Motor neuron (in vitro differentiated cells): ENCODE data around the gene OPRM1. TPM values are rescaled to one million over a fixed set of nuclear protein-coding genes. Genes with fewer than 3 reads are reported as not detected.
A peak's percentile ranks its signal among the peaks of the same experiment; 100 is the strongest.
"Not testable (repeated sequence)": the region's sequence is repeated elsewhere in the genome, so short reads cannot be mapped to it uniquely, and the experiment has no call there.

Experiments used
- ATAC-seq, 8 experiments: fragments of 200-7000 bp; cut with Tn5 transposase; replicated peaks in 6 of 8; 2 replicates each; pipeline ENCODE4 v1.8.0; 2021; ENCODE audit warnings: mild to moderate bottlenecking in 8 of 8, moderate library complexity in 8 of 8
- H3K27ac ChIP-seq, 2 donors: fragments of 250-450 bp; sonication (Bioruptor Pico); 2 replicates each; pipeline ENCODE4 v1.9.0; 2021; ENCODE audit warnings: antibody characterized with exemption in 2 of 2, mild to moderate bottlenecking in 2 of 2, moderate library complexity in 1 of 2
- H3K4me1 ChIP-seq, 2 donors: fragments of 250-450 bp; sonication (Bioruptor Pico); replicated peaks in 1 of 2; 2 replicates each; pipeline ENCODE4 v1.6.1; 2021; ENCODE audit warnings: antibody characterized with exemption in 2 of 2, mild to moderate bottlenecking in 2 of 2, moderate library complexity in 1 of 2
- H3K4me3 ChIP-seq, 5 donors: fragments of 250-450 bp; sonication (Bioruptor Pico); 2 replicates each; pipeline ENCODE4 v1.9.0; 2021; ENCODE audit warnings: antibody characterized with exemption in 5 of 5, mild to moderate bottlenecking in 5 of 5, moderate library complexity in 4 of 5
- WGBS, 10 experiments: fragments of 450-650 bp; shearing (Covaris generic); methylation state at CpG; one replicate each; pipeline ENCODE4 v1.0.0; 2022; 5-methylcytosine and 5-hydroxymethylcytosine counted together
- in situ Hi-C, 9 experiments: fragments of 400-800 bp; cut with MboI; loops; one replicate each; pipeline ENCODE4 v1.15.0; 2021; ENCODE audit warnings: low sequenced_read_pairs in 9 of 9, low pct_unique_long_range_greater_than_20kb in 2 of 9; ENCODE audit not compliant: unreplicated experiment in 9 of 9
- total RNA-seq, 8 experiments: library from RNA; unstranded; fragments of 300-600 nt; gene quantifications; 2 replicates each; pipeline versions ENCODE4 v1.2.3 to v1.2.4, GENCODE V29; 2022

The OPRM1 gene
- total RNA-seq, 8 experiments from 2014 or later = 0.13 to 2.6 (median 1.7) TPM; not detected in 2

DNA sequence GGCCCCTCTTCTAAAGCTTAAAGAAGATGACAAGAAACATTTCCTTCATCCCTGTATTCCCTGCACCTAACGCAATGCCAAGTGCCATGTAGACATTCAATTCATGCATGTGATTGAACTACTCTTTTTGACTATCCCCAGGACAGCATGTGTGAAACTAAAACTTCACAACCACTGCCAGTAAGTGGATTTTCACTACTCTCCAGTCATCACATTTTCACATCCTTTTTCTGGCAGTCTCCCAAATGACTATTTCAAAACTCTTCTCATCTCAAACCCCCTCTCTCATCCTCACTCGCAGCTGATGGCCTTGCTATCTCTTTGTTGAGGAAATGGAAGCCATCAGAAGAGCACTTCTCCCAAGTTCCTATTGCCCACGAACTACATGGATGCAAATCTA is 122.6 kb downstream of the OPRM1 start:
- ATAC-seq = no peak
- Histone ChIP-seq H3K4me1 (no peaks in the 10 kb centered on the region), H3K4me3 (no peak overlapping the region), H3K27ac (no peak overlapping the region)
- in situ Hi-C loops = loop anchor here in 3 of 9 experiments (25.0 kb wide), 4 partner anchors 126 to 501 kb away; partner anchors contain the start of gene IPCEF1 (in 1 of the 3)
- 0 to 100% (median 88%) methylated on average over 1 to 3 of the region's 3 CpGs; no CpG with 5 or more reads in 1 of the 10 experiments for WGBS, 10 experiments

DNA sequence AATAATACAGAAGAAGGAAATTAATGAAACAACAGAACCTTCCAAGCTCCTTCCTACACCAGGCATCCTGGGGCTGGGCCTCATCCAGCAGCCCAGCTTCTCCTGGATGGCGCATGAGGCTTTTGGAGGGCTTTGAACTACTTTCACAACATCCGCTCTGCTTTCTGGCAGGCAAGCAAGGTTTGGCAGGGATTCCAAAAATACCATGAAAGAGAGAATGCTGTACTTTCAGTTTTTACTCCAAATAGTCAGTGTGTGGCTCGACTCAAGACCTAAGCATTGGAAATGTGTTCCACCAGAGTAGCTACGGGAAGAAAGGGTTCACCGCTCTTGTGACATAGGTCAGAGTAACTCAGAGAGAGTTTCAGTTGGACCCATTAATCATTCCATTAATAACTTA is 125.4 kb downstream of the OPRM1 start:
- in situ Hi-C loops = loop anchor here in 3 of 9 experiments (25.0 kb wide), 4 partner anchors 123 to 498 kb away; partner anchors contain the start of gene IPCEF1 (in 1 of the 3)
- no peak for ATAC-seq
- WGBS, 10 experiments = 0 to 100% (median 50%) methylated on average over 2 to 5 of the region's 5 CpGs; no CpG with 5 or more reads in 4 of the 10 experiments
- no peak overlapping the region for H3K4me3 ChIP-seq
- no peak overlapping the region for H3K27ac ChIP-seq
- H3K4me1 ChIP-seq = no peaks in the 10 kb centered on the region

DNA sequence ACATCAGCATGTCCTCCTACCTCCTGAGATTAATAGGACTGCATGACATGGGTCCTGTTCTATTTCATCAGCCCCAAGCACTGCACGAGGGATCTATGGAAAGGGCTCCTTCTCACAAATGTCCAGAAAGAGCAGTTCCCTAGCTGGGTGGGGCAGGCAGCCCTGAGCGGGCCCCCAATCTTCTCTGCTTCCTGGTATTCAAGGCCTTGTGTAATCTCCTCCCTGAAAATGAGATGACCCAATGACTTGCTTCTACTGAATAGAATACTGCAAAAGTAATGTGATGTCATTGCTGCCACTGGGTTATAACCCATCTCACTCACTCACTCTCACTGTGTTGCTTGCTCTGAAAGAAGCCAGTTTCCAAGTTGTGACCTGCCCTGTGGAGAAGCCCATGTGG is 126.4 kb downstream of the OPRM1 start:
- no peak overlapping the region for H3K27ac ChIP-seq
- in situ Hi-C loops = loop anchor here in 3 of 9 experiments (25.0 kb wide), 4 partner anchors 122 to 497 kb away; partner anchors contain the start of gene IPCEF1 (in 1 of the 3)
- no peaks in the 10 kb centered on the region for H3K4me1 ChIP-seq
- 0 to 100% (median 60%) methylated on average over 1 to 2 of the region's 2 CpGs; no CpG with 5 or more reads in 4 of the 10 experiments for WGBS, 10 experiments
- no peak for ATAC-seq
- H3K4me3 ChIP-seq = no peak overlapping the region

DNA sequence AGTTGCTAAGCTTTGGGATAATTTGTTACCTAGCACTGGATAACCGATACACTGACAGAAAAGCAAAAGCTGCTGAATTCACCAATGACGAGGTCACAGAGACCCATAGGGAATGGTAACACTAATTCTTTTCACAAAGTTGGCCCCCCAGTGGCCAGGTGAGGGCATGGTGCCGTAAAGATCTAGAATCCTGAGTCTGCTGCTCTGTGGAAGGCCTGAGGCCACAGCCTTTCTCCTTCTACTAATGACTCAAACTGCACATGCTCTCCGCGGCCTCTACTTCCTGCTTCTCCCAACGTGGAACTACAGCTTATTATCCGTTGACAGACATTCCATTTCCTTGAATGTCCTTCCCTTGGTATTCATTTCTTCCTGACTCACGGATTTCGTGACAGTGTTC is 127.1 kb downstream of the OPRM1 start:
- no peak for ATAC-seq
- Histone ChIP-seq H3K27ac (no peak overlapping the region), H3K4me3 (no peak overlapping the region), H3K4me1 (no peaks in the 10 kb centered on the region)
- in situ Hi-C loops = loop anchor here in 3 of 9 experiments (25.0 kb wide), 4 partner anchors 121 to 496 kb away; partner anchors contain the start of gene IPCEF1 (in 1 of the 3)
- 37 to 100% (median 80%) methylated on average over 1 to 9 of the region's 9 CpGs; no CpG with 5 or more reads in 1 of the 10 experiments for WGBS, 10 experiments

- Histone ChIP-seq H3K4me3 (no peak overlapping the region), H3K4me1 (no peaks in the 10 kb centered on the region), H3K27ac (no peak overlapping the region)
- WGBS, 10 experiments = 0 to 100% (median 68%) methylated on average over 1 to 2 of the region's 2 CpGs; no CpG with 5 or more reads in 3 of the 10 experiments
- in situ Hi-C loops = loop anchor here in 3 of 9 experiments (25.0 kb wide), 4 partner anchors 120 to 495 kb away; partner anchors contain the start of gene IPCEF1 (in 1 of the 3)
- no peak for ATAC-seq
Measured at GRCh38 chr6:154167126-154167525, 128.1 kb downstream of the OPRM1 start.

- Histone ChIP-seq H3K27ac (no peak overlapping the region), H3K4me3 (no peak overlapping the region), H3K4me1 (no peaks in the 10 kb centered on the region)
- ATAC-seq = no peak
- 45 to 87% (median 77%) methylated on average over 2 to 5 of the region's 5 CpGs; no CpG with 5 or more reads in 4 of the 10 experiments for WGBS, 10 experiments
- in situ Hi-C loops = loop anchor here in 3 of 9 experiments (25.0 kb wide), 4 partner anchors 118 to 493 kb away; partner anchors contain the start of gene IPCEF1 (in 1 of the 3)
Measured at GRCh38 chr6:154169193-154169847, 130.3 kb downstream of the OPRM1 start.

DNA sequence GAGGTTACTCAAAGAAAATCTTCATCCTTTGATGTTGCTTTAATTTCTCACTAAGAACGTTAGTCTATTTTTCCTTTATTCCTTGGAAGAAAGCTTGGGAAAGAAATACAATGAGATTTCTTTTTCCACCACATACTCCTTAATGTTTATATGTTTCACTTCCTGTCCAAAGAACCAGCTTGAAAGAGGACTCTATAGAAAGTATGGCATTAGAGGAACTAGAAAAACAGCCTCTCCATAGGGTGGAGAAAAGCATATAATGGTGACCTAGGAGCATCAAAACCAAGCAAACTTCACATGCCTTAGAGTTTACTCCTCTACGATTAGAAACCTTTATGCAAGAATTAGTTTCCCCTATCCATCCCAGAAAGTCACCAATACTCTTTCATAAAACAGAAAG is 131.1 kb downstream of the OPRM1 start:
- in situ Hi-C loops = loop anchor here in 3 of 9 experiments (25.0 kb wide), 4 partner anchors 117 to 492 kb away; partner anchors contain the start of gene IPCEF1 (in 1 of the 3)
- 0 to 100% (median 63%) methylated on average over 1 to 2 of the region's 2 CpGs; no CpG with 5 or more reads in 1 of the 10 experiments for WGBS, 10 experiments
- Histone ChIP-seq H3K4me3 (no peak overlapping the region), H3K4me1 (no peaks in the 10 kb centered on the region), H3K27ac (no peak overlapping the region)
- no peak for ATAC-seq

GRCh38 chr6:154172393-154172792 is 133.4 kb downstream of the OPRM1 start:
- whole genome bisulfite sequencing, 10 experiments = 20 to 86% (median 60%) methylated on average over 1 of the region's 5 CpGs; no CpG with 5 or more reads in 5 of the 10 experiments
- ATAC-seq, H3K27ac ChIP-seq, H3K4me1 ChIP-seq, H3K4me3 ChIP-seq: not testable (repeated sequence)
- in situ Hi-C loops = loop anchor here in 3 of 9 experiments (25.0 kb wide), 4 partner anchors 115 to 490 kb away; partner anchors contain the start of gene IPCEF1 (in 1 of the 3)

- Histone ChIP-seq H3K4me3 (no peak overlapping the region), H3K4me1 (no peaks in the 10 kb centered on the region), H3K27ac (no peak overlapping the region)
- in situ Hi-C loops = no loop called here
- ATAC-seq = no peak
- 25 to 100% (median 71%) methylated on average over 1 to 5 of the region's 5 CpGs; no CpG with 5 or more reads in 1 of the 10 experiments for WGBS, 10 experiments
Measured at GRCh38 chr6:154179434-154179833, 140.4 kb downstream of the OPRM1 start.

- no peaks in the 10 kb centered on the region for H3K4me1 ChIP-seq
- ATAC-seq = peak in 1 of 8 experiments; percentile 70
- H3K27ac ChIP-seq = no peak overlapping the region
- H3K4me3 ChIP-seq = no peak overlapping the region
- in situ Hi-C loops = no loop called here
- 27 to 100% (median 90%) methylated on average over 1 to 3 of the region's 3 CpGs; no CpG with 5 or more reads in 3 of the 10 experiments for WGBS, 10 experiments
Measured at GRCh38 chr6:154187203-154187602, 148.2 kb downstream of the OPRM1 start.

DNA sequence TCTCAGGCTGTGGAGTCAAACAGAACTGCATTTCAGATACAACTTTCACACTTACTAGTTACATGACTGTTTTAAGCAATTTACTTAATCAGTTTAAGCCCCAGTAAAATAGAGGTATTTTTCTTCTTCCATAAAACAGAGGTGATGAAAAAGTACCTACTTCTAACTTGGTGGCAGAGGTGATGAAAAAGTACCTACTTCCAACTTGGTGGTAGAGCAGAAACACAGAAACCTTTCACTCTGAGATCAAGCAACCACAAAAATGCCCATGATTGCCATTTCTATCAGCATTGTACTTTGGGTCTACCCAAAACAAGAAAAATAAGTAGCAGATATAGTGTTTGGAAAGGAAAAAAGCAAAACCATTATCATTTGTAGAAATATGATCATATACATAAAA is 148.7 kb downstream of the OPRM1 start:
- no peak for ATAC-seq
- in situ Hi-C loops = no loop called here
- no peaks in the 10 kb centered on the region for H3K4me1 ChIP-seq
- no peak overlapping the region for H3K27ac ChIP-seq
- no peak overlapping the region for H3K4me3 ChIP-seq

DNA sequence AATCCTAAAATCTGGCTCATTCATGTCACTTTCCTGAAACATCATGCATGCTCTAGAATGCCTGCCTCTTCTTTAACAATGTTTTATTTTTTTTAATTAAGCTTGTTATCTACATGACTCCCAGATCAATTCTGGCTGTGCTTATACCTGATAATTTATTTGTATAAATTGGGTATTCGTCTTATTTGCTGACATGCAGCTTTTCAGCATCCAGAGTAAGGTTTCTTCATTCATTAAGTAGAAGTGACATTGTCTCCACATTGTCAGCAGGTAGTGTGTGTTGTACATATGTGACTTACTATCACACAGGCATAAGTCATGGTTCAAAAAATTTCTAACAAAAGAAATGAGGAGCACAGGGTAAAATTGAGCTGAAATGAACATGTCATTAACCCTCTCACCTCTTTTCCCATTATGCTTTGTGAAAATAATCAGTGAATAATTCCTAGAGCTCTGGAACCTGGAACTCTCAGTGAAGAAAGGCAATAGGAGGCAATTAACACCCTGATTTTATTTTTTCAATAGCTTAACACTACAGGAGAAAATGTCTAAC is 157.4 kb downstream of the OPRM1 start:
- ATAC-seq = peak in 1 of 8 experiments; percentile 41
- H3K4me1 ChIP-seq = peaks cover 11 to 19% of the 10 kb centered on the region in 2 donors
- H3K27ac ChIP-seq = no peak overlapping the region
- H3K4me3 ChIP-seq = no peak overlapping the region
- in situ Hi-C loops = no loop called here
- WGBS, 10 experiments = 7 to 100% (median 86%) methylated on average over 1 of the region's 1 CpG; no CpG with 5 or more reads in 1 of the 10 experiments

DNA sequence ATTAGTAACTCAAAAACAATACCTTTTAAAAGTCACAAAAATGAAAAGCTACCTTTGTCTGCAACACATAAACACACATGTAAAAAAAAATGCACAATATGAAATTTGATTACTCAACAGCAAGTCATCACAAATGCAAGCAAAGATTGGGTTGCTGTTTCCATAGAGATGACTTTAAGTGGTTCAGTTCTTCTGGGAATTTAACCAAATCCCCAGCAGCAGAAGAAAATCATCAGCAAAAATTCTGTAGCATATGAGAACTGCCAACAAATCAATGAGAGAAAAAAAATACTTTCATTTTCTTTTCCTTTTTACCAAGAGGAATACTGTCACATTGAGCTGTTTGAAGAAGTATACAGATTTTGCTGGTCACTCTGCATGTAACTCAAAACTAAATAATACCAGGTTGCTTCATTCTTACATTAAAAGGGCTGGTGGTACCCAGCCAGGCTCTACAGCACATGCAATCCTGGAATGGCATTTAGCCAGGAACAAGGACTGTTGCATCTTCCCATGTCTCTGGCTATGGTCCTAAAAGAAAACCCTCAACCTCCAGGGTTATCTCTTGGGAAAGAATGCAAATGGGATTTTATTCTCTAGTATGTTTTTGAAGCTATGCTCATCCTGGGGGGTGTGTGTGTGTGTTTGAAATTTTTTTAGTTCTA is 158.3 kb downstream of the OPRM1 start:
- in situ Hi-C loops = no loop called here
- H3K4me3 ChIP-seq = no peak overlapping the region
- ATAC-seq = peak in 1 of 8 experiments; percentile 37
- peaks cover 11 to 19% of the 10 kb centered on the region in 2 donors for H3K4me1 ChIP-seq
- H3K27ac ChIP-seq = no peak overlapping the region
